Measurements from ENCODE around the gene PTGDS. TPM values are rescaled to one million over a fixed set of nuclear protein-coding genes. Genes with fewer than 3 reads are reported as not detected.

Gene PTGDS
- total RNA-seq, 1 donor: 10.8 TPM

DNA sequence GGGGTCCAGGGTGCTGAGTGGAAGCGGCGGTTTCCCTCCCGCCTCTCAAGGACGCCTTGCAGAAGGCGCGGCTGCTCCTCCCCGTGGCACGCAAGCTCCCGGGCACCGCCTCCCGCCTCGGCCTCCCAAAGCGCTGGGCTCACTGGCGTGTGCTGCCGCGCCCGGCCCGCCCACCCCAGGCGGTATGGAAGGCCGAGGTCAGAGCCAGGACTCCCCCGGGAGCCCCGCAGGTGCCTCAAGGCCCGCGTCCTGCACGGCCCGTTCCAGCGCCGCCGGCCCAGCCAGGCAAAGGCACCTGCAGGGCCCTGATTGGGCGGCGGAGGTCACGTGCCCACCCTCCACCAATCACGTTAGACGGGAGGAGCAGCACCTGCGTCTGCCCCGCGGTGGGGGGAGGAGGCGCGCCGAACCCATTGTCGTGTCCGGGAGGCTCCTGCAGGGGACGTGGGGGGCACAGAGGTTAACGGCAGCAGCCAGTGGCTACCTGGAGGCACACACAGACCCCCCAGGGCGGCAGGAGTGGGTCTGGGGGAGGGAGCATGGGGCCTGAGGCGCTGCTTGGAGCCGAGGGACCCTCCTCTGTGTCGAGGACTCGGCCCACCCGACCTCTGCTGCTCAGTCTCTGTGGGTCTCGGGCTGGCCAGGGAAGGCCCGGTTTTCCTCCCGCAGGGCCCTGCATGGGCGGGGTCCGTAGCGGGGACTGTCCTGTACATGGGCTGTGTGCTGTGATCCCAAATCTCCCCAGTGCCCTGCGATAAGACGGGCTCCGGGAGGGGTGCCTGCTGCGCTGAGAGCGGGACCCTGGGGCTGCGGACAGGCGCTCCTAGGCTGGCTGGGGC, 27.3 kb upstream of the PTGDS start:
- DNase-seq (ENCODE audit: low read depth): peak; percentile 76
- TF ChIP-seq, protein P1, sequence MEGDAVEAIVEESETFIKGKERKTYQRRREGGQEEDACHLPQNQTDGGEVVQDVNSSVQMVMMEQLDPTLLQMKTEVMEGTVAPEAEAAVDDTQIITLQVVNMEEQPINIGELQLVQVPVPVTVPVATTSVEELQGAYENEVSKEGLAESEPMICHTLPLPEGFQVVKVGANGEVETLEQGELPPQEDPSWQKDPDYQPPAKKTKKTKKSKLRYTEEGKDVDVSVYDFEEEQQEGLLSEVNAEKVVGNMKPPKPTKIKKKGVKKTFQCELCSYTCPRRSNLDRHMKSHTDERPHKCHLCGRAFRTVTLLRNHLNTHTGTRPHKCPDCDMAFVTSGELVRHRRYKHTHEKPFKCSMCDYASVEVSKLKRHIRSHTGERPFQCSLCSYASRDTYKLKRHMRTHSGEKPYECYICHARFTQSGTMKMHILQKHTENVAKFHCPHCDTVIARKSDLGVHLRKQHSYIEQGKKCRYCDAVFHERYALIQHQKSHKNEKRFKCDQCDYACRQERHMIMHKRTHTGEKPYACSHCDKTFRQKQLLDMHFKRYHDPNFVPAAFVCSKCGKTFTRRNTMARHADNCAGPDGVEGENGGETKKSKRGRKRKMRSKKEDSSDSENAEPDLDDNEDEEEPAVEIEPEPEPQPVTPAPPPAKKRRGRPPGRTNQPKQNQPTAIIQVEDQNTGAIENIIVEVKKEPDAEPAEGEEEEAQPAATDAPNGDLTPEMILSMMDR (IDR thresholded peaks at IDR 0.05; ENCODE audit: insufficient read depth, low read depth, low read length): no peak
- peak overlapping the region; percentile 66 for H3K4me3 ChIP-seq (ENCODE audit: low read depth, low read length)

DNA sequence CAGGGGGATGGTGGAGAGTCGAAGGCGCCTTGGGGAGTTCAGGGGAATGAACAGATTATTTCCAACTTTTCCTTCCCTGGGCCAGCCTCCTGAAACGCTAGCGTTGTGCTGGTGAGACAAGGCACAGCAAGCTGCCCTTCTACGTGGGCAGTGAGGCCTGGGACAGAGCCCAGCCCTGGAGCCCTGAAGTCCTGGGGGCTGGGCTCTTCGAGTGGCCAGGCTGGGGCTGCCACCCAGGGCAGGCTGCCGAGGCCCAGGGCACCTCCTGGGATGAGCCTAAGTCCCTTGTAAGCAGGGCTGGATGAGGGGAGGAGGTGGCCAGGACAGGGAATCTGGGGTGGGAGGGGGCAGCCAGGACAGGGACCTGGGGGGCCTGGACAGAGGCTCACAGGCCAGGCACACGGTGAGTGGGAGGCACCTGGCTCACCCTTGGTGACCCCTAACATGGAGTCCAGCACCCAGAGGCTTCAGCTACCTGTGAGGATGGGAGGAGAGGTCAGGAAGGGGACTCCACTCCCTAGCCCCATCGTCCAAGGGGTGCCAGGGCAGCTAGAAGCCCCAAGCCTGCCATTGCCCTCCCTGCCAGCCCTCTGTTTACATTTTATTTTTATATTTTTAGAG, 26.5 kb upstream of the PTGDS start:
- peak overlapping the region; percentile 66 for H3K4me3 ChIP-seq (ENCODE audit: low read depth, low read length)
- DNase-seq (ENCODE audit: low read depth): no peak
- TF ChIP-seq, protein P1 (IDR thresholded peaks at IDR 0.05; ENCODE audit: insufficient read depth, low read depth, low read length): no peak

DNA sequence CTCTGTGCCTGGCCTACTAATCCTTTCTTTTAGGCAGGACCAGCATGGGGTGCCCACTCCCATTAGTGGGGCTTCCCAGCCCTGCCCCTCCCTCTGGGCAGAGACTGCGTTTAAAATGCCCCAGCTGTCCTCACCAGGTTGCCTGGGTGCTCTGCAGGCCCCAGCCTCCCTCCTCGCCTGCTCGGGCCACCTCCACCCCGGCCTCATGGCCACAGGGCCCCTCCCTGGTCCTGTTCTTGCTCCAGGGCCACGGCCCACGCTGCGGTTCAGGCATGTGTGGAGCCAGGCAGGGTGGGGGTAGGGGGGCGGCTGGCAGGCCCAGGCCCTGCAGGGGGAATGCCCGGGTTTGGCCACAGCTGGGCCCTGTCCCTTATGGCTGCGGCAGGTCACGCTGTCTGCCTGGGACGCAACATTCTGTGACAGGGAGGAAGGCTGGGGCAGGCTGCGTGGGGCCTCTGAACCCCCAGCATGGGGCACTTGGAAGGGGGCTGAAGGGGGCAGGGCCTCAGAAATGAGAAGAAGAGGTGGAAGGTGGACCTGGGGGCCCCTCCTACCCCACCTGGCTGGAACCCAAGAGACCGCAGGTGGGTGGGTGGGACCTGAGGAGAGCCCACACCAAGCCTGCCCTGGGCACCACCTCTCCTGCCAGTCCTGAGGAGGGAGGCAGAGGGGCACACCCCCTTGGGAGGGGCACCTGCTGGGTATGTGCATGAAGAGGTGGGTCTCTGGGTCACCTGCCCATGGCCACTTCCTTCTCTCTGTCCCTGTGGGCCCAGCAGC, 25.6 kb upstream of the PTGDS start, which contains the start of gene LCN12:
TSS of gene LCN12 (plus strand) at position 733 of the 780 bp plus-strand sequence. CDS start 55 bp downstream, outside the sequence.
- no peak within 1 kb of the TSS for H3K4me3 ChIP-seq (ENCODE audit: low read depth, low read length)
- TF ChIP-seq, protein P1 (IDR thresholded peaks at IDR 0.05; ENCODE audit: insufficient read depth, low read depth, low read length): no peak
- no peak for DNase-seq (ENCODE audit: low read depth)

DNA sequence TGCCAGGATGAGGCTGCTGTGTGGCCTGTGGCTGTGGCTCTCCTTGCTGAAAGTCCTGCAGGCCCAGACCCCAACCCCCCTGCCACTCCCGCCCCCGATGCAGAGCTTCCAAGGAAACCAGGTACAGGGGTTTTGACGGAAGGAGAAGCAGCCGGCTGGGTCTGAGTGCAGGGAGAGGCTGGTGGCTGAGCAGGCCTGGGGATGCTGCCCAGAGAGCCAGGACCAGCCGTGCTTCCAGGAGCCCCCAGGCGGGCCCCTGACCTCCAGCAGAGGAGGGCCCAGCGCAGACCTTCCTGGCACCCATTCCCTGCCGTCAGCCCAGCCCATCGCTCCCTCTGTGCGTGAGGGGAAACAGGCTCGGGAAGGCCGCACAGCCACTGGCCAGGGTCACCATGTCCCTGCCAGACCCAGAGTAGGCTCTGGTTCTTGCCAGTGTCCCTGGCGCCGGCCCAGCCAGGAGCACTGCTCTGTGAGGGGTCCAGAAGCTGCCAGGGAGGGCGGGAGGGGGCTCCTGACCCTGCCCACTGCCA, 24.9 kb upstream of the PTGDS start:
- no peak overlapping the region for H3K4me3 ChIP-seq (ENCODE audit: low read depth, low read length)
- DNase-seq (ENCODE audit: low read depth): no peak
- TF ChIP-seq, protein P1 (IDR thresholded peaks at IDR 0.05; ENCODE audit: insufficient read depth, low read depth, low read length): no peak

DNA sequence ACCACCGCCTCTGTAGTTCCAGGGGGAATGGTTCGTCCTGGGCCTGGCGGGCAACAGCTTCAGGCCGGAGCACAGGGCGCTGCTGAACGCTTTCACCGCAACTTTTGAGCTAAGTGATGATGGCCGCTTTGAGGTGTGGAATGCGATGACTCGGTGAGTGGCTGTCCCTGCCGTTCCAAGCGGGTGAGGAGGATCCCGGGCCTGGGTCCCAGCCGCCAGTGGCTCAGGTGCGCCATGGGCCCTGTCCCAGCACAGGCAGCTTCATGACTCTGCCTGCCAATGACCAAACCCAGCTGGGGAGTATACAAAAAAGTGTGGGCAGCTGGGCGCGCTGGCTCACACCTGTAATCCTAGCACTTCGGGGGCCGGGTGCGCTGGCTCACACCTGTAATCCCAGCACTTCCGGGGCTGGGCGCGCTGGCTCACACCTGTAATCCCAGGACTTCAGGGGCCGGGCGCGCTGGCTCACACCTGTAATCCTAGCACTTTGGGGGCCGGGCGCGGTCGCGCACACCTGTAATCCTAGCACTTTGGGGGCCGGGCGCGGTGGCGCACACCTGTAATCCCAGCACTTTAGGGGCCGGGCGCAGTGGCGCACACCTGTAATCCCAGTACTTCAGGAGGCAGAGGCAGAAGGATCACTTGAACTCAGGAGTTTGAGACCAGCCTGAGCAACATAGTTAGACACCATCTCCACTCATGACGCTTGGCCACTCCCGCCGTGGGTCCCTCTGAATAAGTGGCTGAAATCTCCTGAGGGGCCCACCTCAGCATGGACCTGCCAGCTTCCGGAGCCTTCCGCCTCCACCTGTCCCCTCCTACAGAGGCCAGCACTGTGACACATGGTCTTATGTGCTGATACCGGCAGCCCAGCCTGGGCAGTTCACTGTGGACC, 24.2 kb upstream of the PTGDS start:
- TF ChIP-seq, protein P1 (IDR thresholded peaks at IDR 0.05; ENCODE audit: insufficient read depth, low read depth, low read length): no peak
- no peak overlapping the region for H3K4me3 ChIP-seq (ENCODE audit: low read depth, low read length)
- no peak for DNase-seq (ENCODE audit: low read depth)

Data from fibroblast of villous mesenchyme (primary cell).